MM.1S (cell line): ENCODE results near the gene PRKCH.

Experiments used
- EZH2 ChIP-seq: fragments of 300-600 bp; sonication (generic); optimal IDR thresholded peaks from 2 replicates; pipeline ENCODE3; 2017; ENCODE audit warnings: low read depth, mild to moderate bottlenecking, antibody characterized with exemption, low read length, mixed read lengths
- TF ChIP-seq, protein P1 (sequence below): fragments of 300-600 bp; sonication (generic); IDR thresholded peaks from 2 replicates; pipeline ENCODE4 v1.5.1; 2016; ENCODE audit warnings: antibody characterized with exemption, low read length, mixed read lengths

- TF ChIP-seq, protein P1, sequence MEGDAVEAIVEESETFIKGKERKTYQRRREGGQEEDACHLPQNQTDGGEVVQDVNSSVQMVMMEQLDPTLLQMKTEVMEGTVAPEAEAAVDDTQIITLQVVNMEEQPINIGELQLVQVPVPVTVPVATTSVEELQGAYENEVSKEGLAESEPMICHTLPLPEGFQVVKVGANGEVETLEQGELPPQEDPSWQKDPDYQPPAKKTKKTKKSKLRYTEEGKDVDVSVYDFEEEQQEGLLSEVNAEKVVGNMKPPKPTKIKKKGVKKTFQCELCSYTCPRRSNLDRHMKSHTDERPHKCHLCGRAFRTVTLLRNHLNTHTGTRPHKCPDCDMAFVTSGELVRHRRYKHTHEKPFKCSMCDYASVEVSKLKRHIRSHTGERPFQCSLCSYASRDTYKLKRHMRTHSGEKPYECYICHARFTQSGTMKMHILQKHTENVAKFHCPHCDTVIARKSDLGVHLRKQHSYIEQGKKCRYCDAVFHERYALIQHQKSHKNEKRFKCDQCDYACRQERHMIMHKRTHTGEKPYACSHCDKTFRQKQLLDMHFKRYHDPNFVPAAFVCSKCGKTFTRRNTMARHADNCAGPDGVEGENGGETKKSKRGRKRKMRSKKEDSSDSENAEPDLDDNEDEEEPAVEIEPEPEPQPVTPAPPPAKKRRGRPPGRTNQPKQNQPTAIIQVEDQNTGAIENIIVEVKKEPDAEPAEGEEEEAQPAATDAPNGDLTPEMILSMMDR = no peak
- no peak for TF ChIP-seq EZH2
Observed at GRCh38 chr14:61562321-61563161, 241.2 kb downstream of the PRKCH start.
